ENCODE data around the gene MPHOSPH10.
"Not testable (repeated sequence)": the region's sequence is repeated elsewhere in the genome, so short reads cannot be mapped to it uniquely, and the experiment has no call there.

Gene MPHOSPH10

DNA sequence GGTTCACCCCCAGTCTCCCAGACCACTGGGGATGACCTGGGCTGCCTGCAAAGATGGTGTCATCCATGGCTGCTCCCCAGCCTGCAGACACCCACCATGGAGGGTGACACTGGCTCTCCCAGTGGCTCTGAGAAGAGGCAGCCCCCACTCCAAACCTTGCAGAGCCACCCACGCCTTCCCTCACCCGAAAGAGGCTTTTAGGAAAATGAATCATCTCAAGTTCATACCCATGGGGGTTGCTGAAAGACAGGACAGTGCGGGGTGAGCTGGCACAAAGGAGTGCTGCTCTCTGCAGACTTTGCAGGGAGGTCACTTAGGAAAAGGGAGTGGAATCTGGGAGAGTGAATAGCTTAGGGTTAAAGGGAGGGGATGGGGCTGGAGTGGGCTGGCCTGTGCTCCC lies 36.4 kb downstream of the MPHOSPH10 start:
- TF ChIP-seq, protein P1, sequence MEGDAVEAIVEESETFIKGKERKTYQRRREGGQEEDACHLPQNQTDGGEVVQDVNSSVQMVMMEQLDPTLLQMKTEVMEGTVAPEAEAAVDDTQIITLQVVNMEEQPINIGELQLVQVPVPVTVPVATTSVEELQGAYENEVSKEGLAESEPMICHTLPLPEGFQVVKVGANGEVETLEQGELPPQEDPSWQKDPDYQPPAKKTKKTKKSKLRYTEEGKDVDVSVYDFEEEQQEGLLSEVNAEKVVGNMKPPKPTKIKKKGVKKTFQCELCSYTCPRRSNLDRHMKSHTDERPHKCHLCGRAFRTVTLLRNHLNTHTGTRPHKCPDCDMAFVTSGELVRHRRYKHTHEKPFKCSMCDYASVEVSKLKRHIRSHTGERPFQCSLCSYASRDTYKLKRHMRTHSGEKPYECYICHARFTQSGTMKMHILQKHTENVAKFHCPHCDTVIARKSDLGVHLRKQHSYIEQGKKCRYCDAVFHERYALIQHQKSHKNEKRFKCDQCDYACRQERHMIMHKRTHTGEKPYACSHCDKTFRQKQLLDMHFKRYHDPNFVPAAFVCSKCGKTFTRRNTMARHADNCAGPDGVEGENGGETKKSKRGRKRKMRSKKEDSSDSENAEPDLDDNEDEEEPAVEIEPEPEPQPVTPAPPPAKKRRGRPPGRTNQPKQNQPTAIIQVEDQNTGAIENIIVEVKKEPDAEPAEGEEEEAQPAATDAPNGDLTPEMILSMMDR (IDR thresholded peaks at IDR 0.05; ENCODE audit: low read depth, low read length), result no peak
- no peak for DNase-seq
- H3K27me3 ChIP-seq, result no peaks in the 10 kb centered on the region
- no peak overlapping the region for H3K4me3 ChIP-seq (ENCODE audit: low read depth, low read length)
- no peaks in the 10 kb centered on the region for H3K36me3 ChIP-seq
- H3K9me3 ChIP-seq, result no peaks in the 10 kb centered on the region
- H3K4me1 ChIP-seq, result no peaks in the 10 kb centered on the region

DNA sequence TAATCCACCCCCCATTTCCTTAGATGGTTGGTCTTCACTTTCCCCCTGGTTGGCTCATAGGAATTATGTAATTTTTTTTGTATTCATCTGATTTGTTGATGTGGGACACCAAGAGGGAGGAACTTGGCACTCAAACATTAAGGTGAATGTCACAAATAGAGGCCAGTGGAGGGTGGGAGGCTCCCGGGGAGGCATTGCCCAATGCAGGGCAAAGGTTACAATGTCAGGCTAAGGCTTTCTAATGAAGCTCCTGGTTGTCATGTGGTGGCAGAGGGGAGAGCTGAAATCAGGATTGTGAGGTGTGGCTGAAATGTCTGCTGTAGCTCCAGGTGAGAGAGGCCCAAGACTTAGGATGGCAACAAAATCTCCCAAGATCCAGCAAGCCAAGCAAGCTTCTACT lies 42.7 kb downstream of the MPHOSPH10 start:
- Histone ChIP-seq H3K4me1 (no peaks in the 10 kb centered on the region), H3K4me3 (ENCODE audit: low read depth, low read length) (no peak overlapping the region), H3K27me3 (no peaks in the 10 kb centered on the region), H3K36me3 (no peaks in the 10 kb centered on the region), H3K9me3 (no peaks in the 10 kb centered on the region)
- TF ChIP-seq, protein P1 (IDR thresholded peaks at IDR 0.05; ENCODE audit: low read depth, low read length), result no peak
- no peak for DNase-seq

DNA sequence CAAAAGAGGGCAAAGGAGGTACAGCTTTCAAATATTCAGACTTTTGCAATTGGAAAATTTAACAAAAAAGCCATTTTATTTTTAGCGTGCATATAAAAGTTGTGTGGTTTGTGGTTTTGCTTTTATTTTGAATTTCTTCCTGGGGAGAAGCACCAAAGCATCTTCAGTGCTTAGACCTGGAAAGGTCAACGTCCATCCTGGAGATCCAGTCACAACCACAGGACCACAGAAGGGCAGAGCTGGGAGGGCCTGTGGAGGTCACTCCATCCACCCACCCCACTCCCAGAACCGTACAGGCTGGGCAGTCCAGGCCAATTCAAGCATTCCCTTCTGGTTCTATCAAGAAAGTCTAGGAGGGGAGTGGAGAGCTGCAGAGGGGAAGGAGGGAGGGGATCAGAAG lies 43.8 kb downstream of the MPHOSPH10 start:
- DNase-seq, result no peak
- Histone ChIP-seq H3K9me3 (no peaks in the 10 kb centered on the region), H3K36me3 (no peaks in the 10 kb centered on the region), H3K27me3 (no peaks in the 10 kb centered on the region), H3K4me3 (ENCODE audit: low read depth, low read length) (no peak overlapping the region), H3K4me1 (no peaks in the 10 kb centered on the region)
- TF ChIP-seq, protein P1 (IDR thresholded peaks at IDR 0.05; ENCODE audit: low read depth, low read length), result no peak

DNA sequence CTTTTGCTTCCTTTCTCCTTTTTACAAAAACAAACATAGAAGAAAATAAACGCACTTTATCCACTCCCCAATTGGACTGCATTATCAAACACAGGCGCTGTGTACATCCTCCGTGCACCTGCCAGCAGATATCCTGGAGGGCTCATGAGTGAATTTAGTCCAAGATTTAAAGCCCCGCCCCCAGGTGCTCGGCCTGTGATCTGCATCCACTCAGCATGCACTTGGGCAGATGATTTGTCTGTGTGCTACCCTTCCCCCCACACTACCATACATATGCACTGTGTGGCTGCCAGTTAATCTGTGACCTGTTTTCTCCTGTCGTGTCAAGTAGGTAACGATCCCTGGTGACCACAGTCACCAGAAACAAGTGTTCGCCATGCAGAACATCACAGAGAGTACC lies 48.4 kb downstream of the MPHOSPH10 start:
- not testable (repeated sequence) for H3K4me3 ChIP-seq (ENCODE audit: low read depth, low read length); H3K4me1 ChIP-seq; H3K9me3 ChIP-seq; H3K27me3 ChIP-seq; DNase-seq; H3K36me3 ChIP-seq

DNA sequence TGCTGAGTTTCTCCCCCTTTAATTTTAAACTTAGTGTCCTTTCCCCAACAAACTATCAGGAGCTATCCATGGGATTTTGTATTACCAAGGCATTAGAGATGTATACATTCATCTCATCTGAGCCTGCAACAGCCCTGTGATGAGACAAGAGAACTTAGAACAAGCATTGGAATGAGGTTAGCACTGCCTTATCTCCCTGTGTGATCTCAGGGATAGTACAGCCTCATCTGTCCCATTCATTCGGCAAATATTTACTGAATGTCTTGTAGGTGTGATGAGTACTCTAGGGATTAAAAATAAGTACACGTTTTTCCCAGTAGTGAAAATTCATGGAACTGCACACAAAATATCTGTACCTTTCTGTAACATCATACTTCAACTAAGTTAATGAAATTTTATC lies 50.9 kb downstream of the MPHOSPH10 start:
- Histone ChIP-seq H3K9me3 (no peaks in the 10 kb centered on the region), H3K36me3 (no peaks in the 10 kb centered on the region), H3K4me1 (no peaks in the 10 kb centered on the region), H3K4me3 (ENCODE audit: low read depth, low read length) (no peak overlapping the region), H3K27me3 (no peaks in the 10 kb centered on the region)
- TF ChIP-seq, protein P1 (IDR thresholded peaks at IDR 0.05; ENCODE audit: low read depth, low read length), result no peak
- DNase-seq, result no peak

DNA sequence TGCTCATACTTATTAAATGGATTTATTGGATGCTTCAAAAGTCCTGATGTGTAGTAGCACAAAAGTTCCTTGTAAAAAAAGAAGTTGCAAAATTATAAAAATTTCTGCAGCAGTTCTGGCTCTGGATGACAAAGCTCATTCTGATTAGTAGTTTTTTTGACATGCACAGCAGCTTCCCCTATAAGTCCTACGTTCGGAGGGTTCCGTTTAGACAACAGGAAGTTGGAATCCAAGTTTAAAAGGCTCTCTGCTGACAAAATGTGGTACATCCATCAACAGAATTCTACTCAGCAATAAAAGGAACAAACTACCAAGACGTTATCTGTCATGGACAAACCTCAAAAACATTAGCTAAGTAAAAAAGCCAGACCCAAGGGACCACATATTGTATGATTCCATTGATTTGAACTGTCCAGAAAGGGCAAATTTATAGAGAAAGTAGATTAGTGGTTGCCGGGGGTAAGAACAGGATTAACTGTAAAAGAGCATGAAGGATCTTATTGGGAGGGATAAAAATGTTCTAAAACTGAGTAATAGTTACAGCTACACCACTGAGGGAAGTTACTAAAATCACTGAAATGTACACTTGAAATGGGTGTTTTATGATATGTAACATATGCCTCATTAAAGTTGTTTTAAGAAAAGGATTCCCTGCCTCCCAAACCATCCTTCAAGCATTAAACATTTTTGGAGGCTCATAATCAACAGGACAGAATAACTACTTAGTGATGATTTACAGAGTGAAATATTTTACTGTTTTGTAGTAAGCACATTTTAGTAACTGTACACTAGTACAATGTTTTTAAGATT lies 53.1 kb downstream of the MPHOSPH10 start:
- not testable (repeated sequence) for DNase-seq; H3K4me3 ChIP-seq (ENCODE audit: low read depth, low read length); H3K4me1 ChIP-seq; H3K36me3 ChIP-seq; H3K27me3 ChIP-seq; H3K9me3 ChIP-seq

DNA sequence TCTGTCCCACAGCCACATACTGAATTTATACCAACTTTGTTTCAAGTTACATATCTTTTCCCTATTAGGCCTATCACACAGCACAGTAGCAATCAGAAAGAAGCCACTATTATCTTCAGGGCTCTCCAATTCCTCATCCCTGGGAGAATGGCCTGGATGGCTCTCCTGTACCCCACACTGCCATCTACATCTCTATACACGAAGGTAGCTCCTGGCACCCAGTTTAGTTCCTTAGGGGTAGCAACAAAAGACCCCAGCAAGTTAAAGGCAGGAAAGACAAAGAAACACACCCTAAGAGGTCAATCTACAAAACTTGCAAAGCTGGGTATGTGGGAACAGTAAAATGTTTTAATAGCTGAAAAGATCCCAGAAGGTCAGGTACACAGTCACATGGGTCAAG lies 56.5 kb downstream of the MPHOSPH10 start:
- no peaks in the 10 kb centered on the region for H3K27me3 ChIP-seq
- TF ChIP-seq, protein P1 (IDR thresholded peaks at IDR 0.05; ENCODE audit: low read depth, low read length), result no peak

More for the DNA sequence above, 56.5 kb downstream of the MPHOSPH10 start:
- Histone ChIP-seq H3K4me3 (ENCODE audit: low read depth, low read length) (no peak overlapping the region), H3K4me1 (no peaks in the 10 kb centered on the region), H3K9me3 (no peaks in the 10 kb centered on the region), H3K36me3 (no peaks in the 10 kb centered on the region)
- DNase-seq, result no peak

All from BE2C (cell line).